NCI-H1930 (cell line): ENCODE measurements around the gene PRMT2.
"Not testable (repeated sequence)": the region's sequence is repeated elsewhere in the genome, so short reads cannot be mapped to it uniquely, and the experiment has no call there.

Source experiments
- DNase-seq, 2 experiments: peaks; one replicate each; lab custom pipeline; 2025; lab: John Stamatoyannopoulos, UW

PRMT2 gene

DNA sequence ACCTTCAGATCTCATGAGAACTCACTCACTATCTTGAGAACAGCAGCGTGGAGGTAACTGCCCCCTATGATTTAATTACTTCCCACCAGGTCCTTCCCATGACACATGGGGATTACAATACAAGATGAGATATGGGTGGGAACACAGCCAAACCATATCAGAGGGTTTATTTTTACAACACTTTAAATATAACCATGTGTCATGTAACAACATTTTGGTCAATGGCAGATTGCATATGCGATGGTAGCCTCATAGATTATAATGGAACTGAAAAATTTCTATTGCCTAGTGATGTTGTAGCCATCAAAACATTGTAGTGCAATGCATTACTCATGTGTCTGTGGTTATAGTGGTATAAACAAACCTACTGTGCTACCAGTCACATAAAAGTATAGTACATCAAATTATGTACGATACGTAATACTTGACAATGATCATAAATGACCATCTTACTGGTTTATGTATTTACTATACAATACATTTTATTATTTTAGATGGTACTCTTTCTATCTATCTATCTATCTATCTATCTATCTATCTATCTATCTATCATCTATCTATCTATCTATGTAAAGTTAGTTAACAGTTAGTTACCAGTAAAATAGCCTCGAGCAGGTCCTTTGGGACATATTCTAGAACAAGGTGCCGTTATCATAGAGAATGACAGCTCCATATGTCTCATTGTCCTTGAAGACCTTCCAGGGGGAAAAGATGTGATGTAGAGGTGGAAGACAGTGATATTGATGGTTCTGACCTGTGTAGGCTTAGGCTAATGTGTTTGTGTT, 18.0 kb upstream of the PRMT2 start:
- DNase-seq, result no peak

DNA sequence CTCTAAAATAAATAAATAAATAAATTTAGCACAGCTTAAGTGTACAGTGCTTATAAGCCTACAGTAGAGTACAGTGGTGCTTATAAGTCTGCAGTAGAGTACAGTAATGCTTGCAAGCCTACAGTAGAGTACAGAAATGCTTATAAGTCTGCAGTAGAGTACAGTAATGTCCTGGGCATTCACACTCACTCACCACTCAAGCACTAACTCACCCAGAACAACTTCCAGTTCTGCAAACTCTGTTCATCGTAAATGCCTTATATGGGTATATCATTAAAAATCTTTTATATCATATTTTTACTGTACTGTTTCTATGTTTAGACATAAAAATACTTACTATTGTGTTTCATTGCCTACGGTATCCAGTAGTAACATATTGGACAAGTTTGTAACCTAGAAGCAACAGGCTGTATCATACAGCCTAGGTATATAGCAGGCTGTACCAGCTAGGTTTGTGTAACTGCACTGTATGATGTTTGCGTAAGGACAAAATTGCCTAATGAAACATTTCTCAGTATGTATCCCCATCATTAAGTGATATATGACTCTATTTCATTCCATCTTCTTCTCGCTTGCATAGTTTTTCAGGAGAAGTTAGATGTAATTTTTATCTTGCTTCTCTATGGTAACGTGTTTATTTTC, 16.6 kb upstream of the PRMT2 start:
- DNase-seq, result no peak

DNA sequence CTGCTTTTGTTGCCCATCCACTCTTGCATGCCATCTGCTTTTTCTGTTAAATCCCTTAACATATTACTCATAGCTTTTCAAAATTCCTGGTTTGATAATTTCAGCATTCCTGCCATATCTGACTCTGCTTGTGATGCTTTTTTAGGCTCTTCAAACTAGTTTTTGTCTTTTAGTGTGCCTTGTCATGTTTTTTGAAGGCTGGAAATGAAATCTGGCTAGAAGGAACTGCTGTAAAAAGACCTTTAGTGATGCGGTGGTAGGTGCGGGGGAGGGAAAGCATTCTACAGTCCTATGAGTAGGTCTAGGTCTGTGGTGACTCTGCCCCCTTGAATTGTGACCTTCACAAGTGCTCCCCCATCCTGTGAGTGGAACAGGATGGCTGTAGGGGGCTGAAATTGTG, 15.6 kb upstream of the PRMT2 start:
- DNase-seq, result no peak

DNA sequence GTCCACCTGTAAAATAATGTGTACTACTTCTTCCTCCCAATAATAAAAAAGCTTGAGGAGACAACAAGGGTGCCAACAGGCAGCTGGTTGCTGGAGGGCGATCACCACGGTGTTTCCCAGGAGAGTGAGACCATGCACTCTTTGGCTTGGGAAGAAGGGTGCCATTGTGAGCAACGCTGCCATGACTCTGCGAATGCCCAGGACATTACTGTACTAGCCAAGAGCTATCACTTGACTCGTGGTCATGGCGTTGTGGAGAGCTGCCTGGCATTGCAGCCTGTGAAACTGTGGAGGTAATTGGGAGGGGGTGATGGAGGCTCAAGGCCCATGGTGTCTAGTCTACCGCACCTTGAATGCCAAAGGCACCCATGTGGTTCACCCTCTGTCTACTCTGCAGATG, 14.6 kb upstream of the PRMT2 start:
- DNase-seq, result no peak

DNA sequence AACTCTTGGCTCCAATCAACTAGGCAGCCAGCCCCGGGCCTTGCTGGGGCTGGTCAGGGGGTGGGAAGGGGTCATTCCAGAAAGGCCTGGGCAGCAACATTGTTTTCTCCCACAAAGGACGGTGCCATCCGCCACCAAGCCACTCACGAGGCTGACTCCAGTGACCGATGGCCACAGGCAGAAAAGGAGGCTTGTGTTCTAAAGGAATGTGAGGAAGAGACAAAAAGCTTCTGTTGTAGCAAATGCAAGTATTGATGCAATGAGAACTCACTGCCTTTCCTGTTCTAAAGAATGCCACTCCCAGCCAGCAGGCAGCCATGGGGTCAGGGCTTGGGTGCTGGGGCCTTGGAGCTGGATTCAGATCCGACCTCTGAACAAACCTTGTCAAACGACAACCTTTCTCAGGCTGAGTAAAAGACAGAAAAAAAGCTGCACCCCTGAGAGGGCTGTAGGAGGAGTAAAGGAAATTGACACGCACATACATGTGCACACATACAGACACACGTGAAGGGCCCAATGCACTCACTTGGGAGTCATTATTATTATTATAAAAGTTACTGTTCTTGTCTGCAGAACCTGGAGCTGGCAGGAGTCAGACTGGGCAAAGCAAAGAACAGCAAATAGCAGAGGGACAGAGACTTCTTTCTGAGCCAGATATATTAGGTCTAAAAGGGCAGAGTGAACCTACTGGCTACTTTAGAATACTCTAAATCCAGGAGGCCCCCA, 13.9 kb upstream of the PRMT2 start:
- DNase-seq, result no peak

DNA sequence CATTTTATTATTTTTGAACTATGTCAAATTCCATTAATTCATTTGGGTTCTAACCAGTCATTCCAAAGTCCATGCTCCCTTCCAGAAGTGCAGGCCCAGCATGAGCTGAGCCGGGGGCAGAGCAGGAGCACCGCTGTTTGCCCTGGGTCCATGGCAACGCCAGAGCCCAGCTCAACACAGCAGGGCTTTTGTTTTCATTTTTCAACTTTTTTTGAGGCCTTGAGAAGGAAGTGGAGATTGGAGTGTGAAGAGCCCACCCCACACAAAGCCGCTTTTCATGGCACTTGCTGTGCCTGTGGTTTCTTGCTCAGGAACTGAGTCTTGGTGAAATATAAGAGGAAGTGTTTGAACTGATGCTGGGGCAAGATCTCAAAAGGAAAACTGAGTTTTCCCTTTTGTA, 13.2 kb upstream of the PRMT2 start:
- no peak for DNase-seq

DNA sequence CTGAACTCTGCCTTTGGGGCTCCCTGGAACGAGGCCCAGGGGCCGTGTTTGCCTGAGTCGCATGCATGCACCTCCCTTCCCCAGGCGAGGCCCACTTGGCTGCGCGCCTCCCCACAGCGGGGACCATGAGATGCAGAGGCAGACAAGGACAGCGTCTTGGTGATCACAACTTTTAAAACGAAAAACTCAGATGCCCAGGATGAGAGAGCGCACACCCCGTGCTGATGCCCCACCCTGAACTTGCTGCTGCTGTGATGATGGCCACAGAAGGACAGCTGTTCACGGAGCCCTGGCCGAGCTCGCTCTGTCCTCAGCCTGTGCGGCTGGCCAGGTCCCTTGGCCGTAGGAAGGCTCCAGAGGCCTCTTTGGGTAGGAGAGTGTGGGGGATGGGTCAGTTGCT, 11.4 kb upstream of the PRMT2 start:
- no peak for DNase-seq

DNA sequence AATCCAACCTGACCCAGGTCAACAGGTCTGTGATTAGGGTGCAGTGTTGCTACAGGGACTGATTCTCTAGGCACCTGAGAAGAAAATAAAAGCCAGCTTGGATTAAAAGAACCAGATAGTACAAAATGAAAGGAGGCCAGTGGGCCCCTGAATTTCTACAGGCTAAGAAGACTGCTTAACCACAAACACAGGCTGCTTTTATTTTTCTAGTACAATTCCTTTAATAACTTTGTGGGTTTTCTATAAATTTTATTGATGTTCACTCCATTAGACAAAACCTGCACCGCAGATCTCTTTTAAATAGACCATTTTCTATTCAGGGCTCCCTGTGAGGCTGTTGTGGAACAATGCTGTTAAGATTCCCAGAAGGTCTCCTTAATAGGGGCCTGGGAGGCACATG, 9.7 kb upstream of the PRMT2 start:
- DNase-seq, result no peak

DNA sequence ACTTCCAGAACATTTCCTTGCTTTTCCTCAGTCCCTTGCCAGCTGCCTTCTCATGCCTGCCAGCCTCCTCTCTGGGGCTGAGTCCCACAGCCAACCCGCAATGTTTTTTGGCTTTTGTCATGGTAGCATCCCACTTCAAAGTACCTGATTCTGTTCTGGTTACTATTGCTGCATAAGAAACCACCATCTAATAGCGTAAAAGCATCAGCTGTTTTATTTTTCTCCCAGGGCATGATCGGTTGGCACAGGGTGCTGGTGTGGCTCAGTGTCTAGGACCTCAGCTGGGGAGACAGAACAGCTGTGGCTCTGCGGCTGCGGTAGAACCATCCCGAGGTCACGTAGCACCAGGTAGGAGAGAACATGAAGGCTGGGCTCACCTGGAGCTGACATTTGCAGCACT, 8.9 kb upstream of the PRMT2 start:
- DNase-seq, result no peak

DNA sequence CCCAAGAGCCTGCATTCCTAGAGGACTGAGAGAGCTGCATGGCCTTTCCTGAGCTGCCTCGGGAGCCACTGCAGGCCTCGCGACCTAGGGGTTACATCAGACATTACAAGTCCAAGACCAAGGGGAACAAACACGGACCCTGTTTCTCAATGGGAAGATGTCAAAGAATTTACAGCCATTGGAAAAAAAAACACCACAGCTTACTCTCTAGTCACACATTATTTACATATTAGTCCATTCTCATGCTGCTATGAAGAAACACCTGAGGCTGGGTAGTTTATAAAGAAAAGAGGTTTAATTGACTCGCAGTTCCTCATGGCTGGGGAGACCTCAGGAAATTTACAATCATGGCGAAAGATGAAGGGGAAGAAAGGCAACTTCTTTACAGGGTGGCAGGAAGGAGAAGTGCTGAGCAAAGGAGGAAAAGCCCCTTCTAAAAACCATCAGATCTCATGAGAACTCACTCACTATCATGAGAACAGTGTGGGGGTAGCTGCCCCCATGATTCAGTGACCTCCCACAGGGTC, 8.4 kb upstream of the PRMT2 start:
- DNase-seq, result no peak

DNA sequence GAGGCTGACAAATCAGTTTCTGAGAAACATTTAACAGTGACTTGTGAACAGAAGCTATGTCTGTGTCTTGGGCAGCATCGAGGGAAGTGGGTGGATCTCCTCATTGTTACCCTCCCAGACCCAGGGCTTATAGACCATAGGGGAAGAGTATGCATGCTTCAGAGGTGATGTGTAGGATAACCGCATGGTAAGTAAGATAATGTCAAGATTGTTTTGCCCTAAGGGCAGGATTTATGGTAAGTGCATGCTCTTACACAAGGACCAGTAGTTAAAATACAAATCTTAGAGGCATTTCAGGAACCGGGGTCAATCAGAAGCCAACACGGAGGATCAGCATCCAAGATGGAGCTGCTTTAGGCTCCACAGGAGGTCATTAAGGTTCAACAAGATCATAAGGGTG, 7.7 kb upstream of the PRMT2 start:
- no peak for DNase-seq

DNA sequence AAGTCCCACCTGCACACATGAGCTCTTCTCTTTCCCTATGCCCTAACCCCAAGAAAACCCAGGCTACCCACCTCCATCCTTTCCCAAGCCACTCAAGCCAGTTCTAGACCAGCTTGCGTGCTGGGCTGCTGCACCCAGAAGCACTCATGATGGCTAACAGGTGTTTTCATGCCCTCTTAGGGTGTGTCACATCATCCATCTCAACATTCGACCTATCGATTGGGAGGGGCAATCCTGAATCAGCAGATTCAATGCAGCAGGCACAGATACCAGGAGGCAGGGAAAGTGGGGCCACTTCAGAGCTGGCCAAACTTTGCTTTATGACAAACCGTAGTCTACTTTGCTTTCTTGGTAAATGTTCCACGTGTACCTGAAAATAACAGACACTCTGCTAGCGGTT, 6.6 kb upstream of the PRMT2 start:
- DNase-seq, result no peak

DNA sequence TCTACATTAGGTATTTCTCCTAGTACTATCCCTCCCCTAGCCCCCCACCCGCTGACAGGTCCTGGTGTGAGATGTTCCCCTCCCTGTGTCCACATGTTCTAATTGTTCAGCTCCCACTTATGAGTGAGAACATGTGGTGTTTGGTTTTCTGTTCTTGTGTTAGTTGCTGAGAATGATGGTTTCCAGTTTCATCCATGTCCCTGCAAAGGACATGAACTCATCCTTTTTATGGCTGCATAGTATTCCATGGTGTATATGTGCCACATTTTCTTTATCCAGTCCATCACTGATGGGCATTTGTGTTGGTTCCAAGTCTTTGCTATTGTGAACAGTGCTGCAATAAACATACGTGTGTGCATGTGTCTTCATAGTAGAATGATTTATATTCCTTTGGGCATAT, 4.6 kb upstream of the PRMT2 start:
- DNase-seq, result not testable (repeated sequence)

DNA sequence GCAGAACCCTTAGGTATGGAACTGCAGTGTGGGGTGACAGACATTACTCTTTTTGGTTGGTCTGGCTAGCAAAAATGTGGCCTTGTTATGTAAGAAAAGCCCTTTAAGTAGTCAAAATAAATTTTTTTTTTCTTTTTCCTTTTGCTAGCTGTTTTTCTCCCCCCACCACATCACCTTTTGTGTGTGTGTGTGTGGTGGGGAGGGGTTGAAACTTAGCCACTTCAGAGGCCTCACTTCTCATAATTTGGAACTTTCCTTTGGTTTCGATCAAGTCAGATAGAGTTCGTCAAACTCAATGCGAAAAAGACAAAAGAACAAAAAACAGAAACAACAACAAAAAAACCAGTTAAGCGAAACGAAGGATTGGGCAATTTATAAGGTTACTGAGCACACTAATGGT, 1.9 kb upstream of the PRMT2 start:
- DNase-seq, result no peak

DNA sequence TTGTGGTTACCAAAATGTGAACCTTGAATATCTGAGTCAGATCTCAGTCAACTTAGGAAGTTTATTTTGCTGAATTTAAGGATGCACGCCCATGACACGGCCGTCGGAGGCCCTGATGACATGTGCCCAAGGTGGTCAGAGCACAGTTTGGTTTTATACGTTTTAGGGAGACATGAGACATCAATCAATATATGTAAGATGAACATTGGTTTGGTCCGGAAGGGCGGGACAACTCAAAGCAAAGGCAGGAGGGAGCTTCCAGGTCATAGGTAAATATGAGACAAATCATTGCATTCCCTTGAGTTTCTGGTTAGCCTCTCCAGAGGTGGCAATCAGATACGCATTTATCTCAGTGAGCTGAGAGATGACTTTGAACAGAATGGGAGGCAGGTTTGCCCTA, 1.0 kb upstream of the PRMT2 start:
- no peak for DNase-seq

DNA sequence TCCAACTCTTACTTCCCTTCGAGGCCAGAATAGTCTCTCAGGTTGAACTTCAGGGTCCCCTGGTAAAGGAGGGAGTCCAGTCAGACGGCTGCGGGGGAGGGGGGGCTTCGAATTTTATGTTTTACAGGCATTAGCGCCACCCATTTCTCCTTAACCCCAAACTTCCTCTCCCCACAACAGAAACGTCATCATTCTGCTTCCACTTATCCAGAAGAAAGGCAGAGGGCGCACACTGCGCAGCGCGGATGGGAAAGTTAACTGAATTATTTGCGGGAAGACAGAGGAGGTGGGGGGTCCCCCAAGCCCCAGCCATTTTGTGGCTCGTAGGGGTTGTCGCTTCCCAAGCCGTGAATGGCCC, 529 bp upstream of the PRMT2 start:
- peak; percentile 51 to 56 for DNase-seq

DNA sequence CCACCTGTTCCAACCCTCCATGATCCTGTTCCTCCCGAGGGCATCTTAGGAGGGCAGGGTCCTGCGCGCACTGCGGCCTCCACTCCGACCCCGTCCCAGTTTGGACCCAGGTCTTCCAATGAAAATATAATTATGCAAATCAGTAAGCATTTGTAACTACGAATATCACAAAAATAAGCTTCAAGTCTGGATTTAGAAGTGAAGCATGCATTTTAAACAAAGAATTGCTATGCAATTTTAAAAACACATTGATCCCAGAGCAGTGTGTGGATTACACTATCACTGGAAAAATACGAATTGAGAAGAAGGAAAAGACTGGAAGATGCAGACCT, 673 bp downstream of the PRMT2 start:
- no peak for DNase-seq

DNA sequence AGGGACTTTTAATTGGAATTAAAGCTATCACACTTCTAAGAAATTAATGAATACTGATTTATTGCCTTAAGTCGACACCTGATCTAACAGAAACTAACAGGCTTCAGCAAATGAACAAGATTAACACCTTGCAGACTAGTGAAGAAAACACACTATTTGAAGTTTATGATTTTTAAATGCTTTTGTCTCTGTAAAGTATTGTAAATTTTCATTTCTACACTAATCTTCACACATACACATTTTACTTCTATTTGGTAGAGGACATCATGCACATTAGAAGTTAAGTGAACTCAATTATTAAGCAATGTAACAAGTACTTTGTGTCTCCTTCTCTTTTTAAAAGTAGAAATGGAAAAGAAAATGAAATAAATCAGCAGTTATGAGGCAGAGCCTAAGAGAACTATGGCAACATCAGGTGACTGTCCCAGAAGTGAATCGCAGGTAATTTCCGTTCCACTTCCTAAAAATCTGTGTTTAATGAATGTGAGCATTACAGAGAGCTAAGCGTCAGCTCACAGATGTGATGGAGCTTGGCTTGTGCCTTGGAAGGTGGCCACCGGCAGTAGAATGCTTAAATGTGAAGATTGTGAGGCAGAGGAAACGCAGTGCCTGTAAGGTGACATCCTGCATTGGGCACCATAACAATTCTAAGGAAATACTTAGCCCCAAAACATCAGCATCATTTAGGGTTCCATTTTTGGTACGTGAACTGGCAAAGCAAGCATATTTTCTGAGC, 1.2 kb downstream of the PRMT2 start:
- DNase-seq, result no peak

DNA sequence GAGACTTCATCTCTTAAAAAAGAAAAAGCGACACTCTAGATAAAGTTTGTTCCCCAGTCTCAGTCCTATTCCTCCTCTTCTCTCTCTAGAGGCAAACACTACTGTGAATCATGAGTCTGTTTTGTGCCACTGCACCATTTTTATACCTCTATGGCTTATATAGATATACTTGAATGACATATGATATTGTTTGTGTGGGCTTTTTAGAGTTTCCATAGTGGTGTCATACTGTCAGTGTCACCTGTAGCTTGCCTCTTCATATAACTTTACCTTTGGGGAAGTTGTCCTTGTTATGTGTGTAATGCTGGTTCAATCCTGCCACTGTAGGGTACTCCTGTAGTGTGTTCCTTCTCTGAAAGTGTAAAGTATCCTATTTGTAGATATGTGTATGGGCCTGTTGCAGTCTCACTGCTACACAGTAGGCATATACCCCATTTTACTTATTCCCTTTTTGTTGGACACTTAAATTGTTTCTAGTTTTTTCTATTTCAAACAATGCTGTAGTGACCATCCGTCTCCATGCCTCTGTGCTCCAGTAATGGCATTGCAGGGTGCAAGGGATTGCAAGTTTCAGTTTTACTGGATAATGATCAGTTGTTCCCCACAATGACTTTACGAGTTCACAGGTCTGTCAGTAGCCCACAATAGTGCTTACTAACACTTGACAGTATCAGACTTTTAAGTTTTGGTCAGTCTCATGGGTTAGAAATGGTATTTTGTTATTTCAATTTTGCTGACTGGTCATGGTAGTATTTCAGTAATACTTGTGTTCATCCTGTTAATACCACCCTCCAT, 2.7 kb downstream of the PRMT2 start:
- DNase-seq, result no peak

DNA sequence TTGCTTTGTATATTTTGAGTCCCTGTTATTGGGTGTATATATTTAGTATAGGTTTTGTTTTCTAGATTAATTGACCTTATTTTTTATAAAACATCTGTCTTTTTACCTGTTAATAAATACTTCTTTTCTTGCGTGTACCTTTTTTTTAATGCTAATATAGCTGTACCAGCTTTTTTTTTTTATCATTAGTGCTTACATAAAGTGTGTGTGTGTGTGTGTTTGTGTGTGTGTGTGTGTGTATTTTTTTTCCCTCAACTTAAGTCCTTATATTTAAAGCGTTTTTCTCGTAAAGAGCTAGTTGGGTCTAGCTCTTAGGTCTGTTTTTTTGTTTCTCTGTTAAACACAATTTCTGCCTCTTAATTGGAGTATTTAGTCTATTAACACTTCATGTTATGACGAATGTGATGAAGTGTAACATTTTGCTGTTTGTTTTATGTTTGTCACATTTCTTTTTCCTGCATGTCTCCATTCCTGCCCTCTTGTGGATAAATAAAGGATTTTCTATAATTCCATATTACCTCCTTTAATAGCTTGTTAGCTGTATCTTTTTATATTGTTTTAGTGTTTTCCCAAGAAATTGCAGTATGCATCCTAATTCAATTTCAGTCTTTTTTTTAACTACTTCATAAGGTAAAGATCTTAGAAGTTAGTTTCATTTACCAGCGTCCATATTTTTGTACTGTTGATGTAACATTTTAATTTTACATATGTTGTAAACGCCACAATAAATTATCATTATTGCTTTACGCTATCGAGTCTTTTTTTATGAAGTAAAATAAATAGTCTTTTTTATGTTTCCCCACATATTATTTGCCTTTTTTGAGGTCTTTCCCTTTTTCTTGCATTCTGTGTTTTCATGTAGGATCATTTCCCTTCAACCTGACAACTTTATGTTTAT, 4.3 kb downstream of the PRMT2 start:
- no peak for DNase-seq

DNA sequence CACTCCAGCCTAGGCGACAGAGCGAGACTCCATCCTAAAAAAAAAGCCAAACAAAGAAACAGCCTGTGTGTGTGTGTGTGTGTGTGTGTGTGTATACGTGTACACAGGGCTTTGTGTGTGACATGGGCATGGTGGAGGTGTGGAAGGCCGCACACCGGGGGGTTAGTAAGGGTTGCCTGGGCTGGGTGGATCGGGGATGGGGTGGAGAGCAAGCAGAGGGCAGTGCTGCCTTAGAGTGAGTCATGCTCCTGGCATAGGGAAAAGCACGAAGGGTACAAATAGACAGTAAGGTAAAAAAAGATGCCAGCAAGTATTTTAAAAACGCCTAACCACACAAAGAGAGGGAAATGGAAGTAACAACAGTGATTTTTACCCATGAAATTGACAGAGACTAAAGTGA, 6.2 kb downstream of the PRMT2 start:
- DNase-seq, result no peak
